CD4-positive, alpha-beta T cell treated with Interleukin-4 for 4 hours (primary cell): ENCODE measurements around the gene MESP2.

ENCODE experiments used
- DNase-seq: peaks from one replicate; pipeline ENCODE4 v3.0.0-alpha.2; 2020

MESP2 gene

DNA sequence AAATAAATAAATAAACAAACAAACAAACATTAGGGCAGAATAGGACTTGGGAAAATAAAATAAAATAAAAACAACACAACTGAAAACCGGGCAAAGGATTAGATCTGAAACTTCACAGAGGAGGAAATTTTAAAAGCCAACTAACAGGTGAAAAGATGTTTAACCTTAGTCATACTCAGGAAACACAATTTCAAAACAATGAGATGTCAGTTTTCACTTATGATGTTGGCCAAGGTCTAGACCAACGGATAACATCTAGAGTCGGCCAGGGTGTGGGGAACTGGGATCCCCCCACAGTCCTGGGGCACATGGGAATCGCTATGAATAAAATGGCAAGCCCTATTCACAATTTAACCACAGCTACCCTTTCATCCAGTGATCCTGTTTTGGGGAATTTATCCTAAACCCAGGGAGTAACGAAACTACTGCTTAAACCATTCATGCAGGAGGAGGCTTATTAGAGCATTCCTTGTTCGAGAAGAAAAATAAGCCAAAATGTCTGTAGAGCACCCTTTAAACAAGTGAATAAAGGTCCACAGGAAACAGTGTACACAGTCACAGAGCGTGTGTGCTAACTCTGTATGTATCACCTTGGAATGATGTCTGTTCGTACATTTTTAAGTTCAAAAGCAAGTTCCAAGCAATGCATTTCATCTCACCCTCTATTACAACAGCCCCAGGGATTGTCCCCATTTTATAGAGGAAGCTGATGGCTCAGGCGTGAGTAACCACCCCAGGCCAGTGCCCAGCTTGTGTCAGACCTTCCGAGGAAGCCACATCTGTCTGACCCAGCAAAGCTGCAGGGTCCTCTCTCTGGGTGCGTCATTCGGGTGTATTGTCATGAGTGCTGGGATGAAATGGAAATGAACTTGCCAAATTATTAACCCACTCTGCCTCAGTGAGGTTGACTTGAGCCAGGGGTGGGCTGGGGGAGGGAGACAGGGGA, 44.8 kb downstream of the MESP2 start:
- peak; percentile 26 for DNase-seq

DNA sequence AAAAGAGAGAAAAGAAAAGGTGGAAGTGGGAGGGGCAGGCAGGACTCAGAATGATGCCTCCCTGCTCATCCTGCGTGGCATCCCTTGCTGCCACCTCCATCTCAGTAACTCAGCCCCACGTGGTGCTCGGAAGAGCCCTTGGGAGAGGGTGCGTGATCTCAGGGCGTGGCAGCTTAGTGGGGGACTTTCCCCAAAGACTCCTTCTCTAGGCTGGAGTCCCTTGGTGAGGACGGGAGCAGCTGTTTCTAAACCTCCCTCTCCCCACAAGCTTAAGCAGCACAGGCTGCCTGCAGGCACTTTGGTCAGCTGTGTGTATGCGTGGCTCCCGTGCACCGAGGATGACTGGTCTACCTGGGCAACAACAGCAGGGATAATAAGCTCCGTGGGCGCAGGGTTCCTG, 45.9 kb downstream of the MESP2 start:
- no peak for DNase-seq

DNA sequence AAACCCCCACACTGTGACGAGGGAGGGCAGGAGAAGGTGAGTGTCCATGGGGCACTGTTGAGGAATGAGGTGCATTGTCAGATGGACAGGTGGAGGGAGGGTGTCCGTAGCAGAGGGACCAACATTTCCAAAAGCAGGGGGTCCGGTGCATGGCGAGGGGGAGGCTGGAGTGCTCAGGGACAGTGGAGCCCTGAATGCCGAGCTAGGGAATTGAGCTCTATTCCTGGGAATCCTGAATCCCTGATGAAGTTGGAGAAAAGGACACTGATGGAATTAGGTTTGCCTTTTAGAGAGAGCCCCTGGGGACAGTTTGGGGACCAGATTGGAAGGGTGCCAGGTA, 46.4 kb downstream of the MESP2 start:
- no peak for DNase-seq

DNA sequence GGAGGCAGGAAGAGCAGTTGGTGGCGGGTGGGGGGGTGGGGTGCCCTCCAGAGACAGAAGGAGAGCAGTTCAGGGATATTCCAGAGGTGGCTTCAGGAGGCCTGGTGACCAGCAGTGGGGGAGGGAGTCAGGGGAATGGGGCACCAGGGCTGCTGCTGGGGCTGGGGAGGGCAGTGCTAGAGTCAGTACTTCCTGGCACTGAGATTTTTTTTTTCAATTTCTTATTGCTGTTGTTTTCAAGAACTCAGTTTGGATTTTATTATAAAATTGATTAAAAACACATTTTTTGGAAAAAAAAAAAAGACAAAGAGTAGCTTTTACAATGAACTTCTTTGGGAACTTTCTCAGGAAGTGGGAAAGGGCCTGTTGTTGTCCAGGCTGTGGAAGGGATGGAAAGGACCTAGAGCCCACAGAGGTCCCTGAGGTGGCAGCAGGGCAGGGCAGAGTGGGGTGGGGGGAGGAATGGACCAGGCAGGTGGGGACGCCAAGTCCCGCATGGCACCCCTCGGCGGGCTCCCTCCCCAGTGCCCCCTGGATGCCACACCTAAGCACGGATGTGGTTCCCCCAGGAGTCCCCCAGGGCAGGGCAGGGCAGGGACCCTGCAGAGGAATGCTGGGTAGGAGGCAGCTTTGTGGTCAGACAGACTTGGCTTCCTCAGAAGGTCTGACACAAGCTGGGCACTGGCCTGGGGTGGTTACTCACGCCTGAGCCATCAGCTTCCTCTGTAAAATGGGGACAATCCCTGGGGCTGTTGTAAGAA, 47.0 kb downstream of the MESP2 start:
- no peak for DNase-seq

DNA sequence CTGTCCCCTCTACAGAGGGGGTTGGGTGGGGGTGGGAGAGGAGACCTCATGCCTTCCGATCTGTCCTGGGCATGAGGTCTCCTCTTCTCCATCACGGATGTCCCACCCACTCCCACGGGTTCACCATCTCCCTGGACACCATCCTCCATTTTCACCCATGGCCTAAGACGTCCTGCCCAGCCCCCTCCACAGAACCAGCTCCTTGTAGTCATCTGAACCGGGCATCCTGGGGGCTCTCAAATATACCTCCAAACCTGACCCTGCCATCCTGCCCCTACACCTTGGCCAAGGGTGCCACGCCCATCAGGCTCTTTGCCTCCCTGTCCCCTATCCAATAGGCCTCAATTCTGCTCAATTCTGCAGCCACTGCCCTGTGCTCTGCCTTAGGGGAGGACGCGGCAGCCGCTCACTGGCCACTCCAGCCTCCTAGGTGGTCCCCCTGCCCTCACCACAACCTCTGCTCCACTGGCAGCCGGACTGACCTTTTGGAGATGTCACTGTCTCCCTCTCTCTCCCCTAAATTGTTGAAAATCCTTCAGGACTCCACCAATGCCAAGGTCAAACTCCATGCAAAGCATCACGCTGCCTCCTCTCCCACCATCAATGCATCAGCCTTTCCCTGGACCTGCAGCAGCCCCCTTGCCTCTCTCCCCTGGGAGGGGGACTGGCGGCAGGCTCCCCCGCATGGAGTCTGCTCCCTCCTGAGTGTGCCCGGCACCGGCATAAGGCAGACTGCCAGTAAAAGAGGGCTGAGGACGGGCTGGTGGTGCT, 47.9 kb downstream of the MESP2 start:
- DNase-seq: no peak

DNA sequence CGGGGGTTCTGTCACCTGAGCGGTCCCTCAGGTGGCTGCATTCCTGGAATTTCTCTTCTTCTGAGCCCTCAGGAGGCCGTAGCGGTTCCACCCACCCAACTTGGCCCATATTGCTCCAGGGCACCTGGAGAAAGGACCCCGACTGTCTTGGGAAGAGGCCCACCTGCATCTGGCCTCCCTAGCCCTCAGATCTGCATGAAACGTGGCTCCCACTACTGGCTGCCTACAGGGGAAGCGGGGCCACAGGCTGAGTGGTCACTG, 48.4 kb downstream of the MESP2 start:
- DNase-seq: no peak

DNA sequence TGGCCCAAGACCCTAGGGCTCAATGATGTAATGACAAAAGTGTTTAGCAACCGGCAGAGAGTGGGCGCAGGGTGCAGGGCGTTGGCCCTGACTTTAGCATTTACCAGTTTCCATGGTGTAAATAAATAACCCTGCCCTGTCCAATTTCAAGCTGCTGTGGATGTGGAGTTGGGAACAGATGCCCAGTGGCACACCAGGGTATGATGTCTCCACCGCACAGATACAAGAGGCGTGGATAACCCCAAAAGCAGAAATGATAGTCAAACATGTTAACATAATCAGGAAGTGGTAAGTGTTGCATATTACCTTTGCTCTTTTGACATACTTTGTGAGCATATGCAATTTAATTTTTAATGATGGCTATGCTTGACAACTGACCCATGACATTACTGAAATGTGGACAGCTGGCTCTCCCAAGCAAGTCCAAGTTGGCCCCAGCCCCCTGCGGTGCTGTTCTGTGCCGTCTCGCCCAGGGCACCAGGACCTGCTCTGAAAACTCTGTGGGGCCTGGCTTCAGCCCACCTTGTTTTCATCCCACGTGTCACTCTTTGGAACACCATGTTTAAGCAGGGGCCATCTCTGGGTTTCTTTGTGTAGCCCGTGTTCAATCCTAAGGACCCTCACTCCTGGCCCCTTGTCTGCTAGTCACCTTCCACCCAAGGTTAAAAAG, 49.3 kb downstream of the MESP2 start:
- no peak for DNase-seq

DNA sequence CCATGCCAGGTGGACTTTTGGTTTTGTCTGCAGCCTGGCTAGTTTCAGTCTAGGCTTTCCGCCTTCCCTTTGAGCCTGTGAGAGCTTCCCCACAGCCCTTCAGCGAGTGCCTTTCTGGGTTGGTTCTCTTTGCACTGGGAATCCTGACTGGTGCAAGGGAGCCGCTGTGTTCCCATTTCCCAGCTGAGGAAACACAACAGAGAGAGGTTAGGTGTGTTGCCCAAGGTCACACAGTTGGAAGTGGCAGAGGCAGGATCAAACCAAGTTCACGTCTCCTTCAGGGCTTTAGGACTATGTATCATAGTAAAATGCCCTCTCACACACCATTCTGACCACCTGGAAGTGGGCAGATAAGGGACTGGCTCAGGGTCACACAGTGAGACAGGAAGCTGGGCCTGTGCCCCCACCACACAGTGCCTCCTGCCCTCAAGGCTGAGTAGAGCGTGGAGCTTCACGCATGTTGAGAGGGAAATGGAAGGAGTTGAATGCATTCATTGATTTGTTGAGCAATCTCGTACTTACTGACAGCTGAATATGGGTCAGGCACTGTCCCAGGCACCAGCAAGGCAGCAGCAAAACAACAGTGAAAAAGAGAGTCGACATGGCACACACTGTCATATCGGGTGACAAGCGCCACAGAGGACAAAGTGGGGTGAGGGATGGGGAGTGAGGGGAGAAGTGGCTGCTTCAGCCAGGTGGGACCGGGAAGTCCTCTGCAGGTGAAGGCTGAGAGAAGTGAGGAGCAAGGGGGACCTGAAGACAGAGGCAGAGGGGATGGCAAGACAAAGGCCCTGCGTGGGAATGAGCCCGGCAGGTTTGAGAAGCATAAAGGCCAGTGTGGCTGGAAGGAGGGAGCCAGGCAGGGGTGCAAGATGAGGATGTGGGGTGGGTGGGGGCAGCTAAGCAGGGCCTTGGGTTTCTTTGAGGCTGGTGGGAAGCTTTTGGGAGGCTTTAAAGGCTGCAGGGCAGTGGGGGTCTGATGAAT, 50.8 kb downstream of the MESP2 start:
- no peak for DNase-seq

DNA sequence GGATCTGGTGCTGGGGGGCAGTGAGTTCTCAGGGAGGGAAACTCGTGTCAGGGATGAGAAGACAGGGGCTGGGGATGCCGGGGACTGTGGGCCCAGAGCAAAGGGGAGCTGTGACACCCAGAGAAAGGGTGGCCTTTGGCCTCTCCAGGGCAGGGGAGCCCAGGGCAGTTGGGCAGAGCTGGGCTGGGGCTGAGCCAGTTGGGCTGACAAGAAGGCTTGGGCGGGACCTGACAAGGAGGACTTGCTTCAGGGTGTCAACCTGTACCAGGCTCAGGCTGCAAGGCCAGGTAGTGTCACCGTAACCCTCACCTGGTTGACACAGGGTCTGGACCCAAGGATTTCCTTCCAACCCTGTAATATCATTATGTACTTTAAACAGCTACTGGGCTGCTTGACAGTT, 51.7 kb downstream of the MESP2 start:
- no peak for DNase-seq
